Naive B cell (primary cell): ENCODE results near the gene CUBN. TPM values are rescaled to one million over a fixed set of nuclear protein-coding genes. Genes with fewer than 3 reads are reported as not detected.

Source experiments
- ATAC-seq, 2 donors: fragments of 150-1000 bp; cut with Tn5 transposase; 2 replicates each; pipeline ENCODE4 v1.10.0; 2021; ENCODE audit warnings: low read depth in 2 of 2, mild to moderate bottlenecking in 2 of 2, moderate library complexity in 2 of 2
- DNase-seq: peaks from one replicate; pipeline ENCODE4 v3.0.0; 2022
- H3K27ac Mint-ChIP-seq, 6 donors: one replicate each; pipeline ENCODE4 v1.8.0; 2020 to 2022; ENCODE audit warnings: mild to moderate bottlenecking in 6 of 6, mixed read lengths in 6 of 6, moderate library complexity in 5 of 6, inconsistent platforms in 2 of 6
- H3K27me3 Mint-ChIP-seq, 3 donors: one replicate each; pipeline ENCODE4 v1.8.0; 2021 to 2022; ENCODE audit warnings: mixed read lengths in 3 of 3, mild to moderate bottlenecking in 1 of 3
- H3K36me3 Mint-ChIP-seq, 2 donors: one replicate each; pipeline ENCODE4 v1.8.0; 2020 to 2022; ENCODE audit warnings: mixed read lengths in 2 of 2, inconsistent platforms in 1 of 2, mild to moderate bottlenecking in 1 of 2
- H3K4me1 Mint-ChIP-seq, 3 donors: one replicate each; pipeline ENCODE4 v1.8.0; 2020 to 2022; ENCODE audit warnings: mixed read lengths in 3 of 3, inconsistent platforms in 1 of 3, mild to moderate bottlenecking in 1 of 3, moderate library complexity in 1 of 3
- H3K4me3 Mint-ChIP-seq, 8 donors: one replicate each; pipeline ENCODE4 v1.8.0; 2020 to 2022; ENCODE audit warnings: mild to moderate bottlenecking in 8 of 8, mixed read lengths in 8 of 8, moderate library complexity in 8 of 8, inconsistent platforms in 2 of 8
- H3K9me3 Mint-ChIP-seq, 7 donors: one replicate each; pipeline ENCODE4 v1.8.0; 2020 to 2022; ENCODE audit warnings: mixed read lengths in 7 of 7, mild to moderate bottlenecking in 5 of 7, inconsistent platforms in 2 of 7, moderate library complexity in 1 of 7
- polyA plus RNA-seq, 6 donors: library from polyadenylated mRNA; unstranded; fragments of 300-500 nt; fragmentation: Illumina TruSeq; gene quantifications; one replicate each; pipeline ENCODE4 v1.2.3, GENCODE V29; 2021; ENCODE audit warnings: low read depth in 6 of 6

Gene CUBN
- polyA plus RNA-seq, 6 donors from 2014 or later, result 0.07 to 0.51 (median 0.34) TPM; not detected in 1

- no peaks in the 10 kb centered on the region for H3K36me3 Mint-ChIP-seq
- no peak for DNase-seq
- H3K4me1 Mint-ChIP-seq, result peaks cover 0 to 4% (median 0%) of the 10 kb centered on the region in 3 donors
- H3K27ac Mint-ChIP-seq, result no peak overlapping the region
- no peak overlapping the region for H3K4me3 Mint-ChIP-seq
- no peaks in the 10 kb centered on the region for H3K9me3 Mint-ChIP-seq
- no peaks in the 10 kb centered on the region for H3K27me3 Mint-ChIP-seq
- no peak for ATAC-seq
These were observed 176.3 kb downstream of the CUBN start for GRCh38 chr10:16953270-16953669.

DNA sequence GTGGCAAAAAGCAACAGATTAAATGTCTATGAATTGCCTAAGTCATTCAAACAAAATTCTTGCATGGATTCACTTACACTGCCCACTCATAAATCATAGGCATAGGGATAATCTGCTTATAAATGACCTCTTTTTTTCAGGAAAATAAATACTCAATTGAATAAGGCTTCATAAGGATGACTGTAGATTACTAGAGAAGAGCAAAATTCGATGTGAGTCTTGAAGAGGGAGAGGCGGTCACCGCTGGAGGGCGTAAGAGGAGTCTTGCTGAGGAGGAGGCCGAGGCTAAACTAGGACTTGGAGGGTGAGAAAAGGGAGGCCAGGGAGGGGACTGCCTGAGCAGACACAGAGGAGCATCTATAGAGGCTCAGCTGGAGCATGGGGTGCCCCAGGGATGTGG lies 177.0 kb downstream of the CUBN start:
- Mint-ChIP-seq H3K36me3 (no peaks in the 10 kb centered on the region), H3K4me3 (no peak overlapping the region), H3K4me1 (peaks cover 0 to 4% (median 0%) of the 10 kb centered on the region in 3 donors), H3K9me3 (no peaks in the 10 kb centered on the region), H3K27me3 (no peaks in the 10 kb centered on the region), H3K27ac (no peak overlapping the region)
- DNase-seq, result no peak
- ATAC-seq, result no peak

DNA sequence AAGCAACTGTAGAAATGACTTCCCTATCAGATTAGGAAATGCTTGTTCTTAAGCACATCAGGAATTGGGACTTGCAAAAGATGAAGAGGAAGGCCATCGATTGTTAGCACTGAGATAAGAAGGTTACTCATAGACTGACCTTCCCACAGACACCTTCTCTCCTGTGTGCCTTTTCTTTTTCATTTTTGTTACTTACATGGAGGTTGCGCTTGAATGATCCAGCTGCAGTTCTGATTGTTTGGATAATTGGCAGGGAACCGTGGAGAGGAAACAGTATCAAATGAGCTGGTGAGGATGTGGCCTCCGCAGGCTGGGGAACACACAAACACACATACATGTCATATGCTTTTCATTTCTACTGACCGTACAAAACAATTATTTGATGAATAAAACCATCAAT lies 177.5 kb downstream of the CUBN start:
- Mint-ChIP-seq H3K27ac (no peak overlapping the region), H3K9me3 (no peaks in the 10 kb centered on the region), H3K36me3 (peaks cover 0 to 5% of the 10 kb centered on the region in 2 donors), H3K4me1 (peaks cover 0 to 4% (median 0%) of the 10 kb centered on the region in 3 donors), H3K27me3 (no peaks in the 10 kb centered on the region), H3K4me3 (no peak overlapping the region)
- DNase-seq, result no peak
- no peak for ATAC-seq

DNA sequence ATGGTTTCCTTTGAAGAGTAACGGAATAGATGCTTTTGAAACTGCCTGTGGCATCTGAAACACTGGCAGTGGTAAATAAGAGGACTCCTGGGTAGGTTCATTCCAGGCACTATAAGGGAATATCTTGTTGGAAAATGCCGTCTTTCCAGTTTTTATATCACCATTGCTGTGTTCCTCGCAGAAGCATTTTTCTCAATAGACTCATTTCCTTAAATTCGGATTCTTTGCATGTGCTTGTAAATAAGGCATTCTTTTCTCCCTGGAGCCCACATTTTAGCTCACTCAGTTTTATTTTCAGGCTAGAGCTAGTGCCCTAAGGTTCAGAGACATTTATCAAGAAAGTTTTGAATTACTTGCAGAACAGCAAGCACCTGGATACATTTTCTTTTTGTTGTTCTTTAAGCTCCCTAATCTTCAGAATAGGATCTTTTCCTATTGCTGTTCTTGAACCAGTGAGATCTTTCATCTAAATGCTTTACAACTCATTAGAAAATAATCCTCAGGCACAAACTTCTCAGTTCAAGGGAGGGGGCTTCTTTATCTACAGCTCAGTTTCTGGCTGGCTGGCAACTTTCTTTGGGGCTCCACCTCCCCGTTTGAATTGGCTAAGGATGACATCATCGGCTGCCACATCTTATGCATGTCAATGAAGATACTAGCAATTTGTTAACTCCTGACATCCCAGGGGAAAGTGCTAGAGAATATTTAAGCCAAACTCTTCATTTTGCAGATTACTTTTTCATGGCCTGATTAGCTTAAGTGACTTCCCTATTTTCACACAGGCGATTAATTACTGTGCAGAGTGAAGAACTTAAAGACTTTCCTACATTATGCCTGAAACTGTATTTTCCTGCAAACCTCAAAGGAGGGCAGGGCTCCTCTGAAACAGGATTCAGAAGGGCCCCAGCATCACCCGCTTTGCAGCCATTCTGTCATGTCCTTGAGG lies 178.7 kb downstream of the CUBN start:
- Mint-ChIP-seq H3K4me1 (peaks cover 0 to 4% (median 0%) of the 10 kb centered on the region in 3 donors), H3K9me3 (no peaks in the 10 kb centered on the region), H3K36me3 (peaks cover 0 to 6% of the 10 kb centered on the region in 2 donors), H3K4me3 (no peak overlapping the region), H3K27ac (peak overlapping the region in 1 of 6 donors; percentile 40), H3K27me3 (no peaks in the 10 kb centered on the region)
- ATAC-seq, result no peak
- no peak for DNase-seq

GRCh38 chr10:16949816-16950215 lies 179.8 kb downstream of the CUBN start:
- H3K27me3 Mint-ChIP-seq, result no peaks in the 10 kb centered on the region
- no peak for DNase-seq
- peaks cover 0 to 6% of the 10 kb centered on the region in 2 donors for H3K36me3 Mint-ChIP-seq
- H3K4me3 Mint-ChIP-seq, result no peak overlapping the region
- no peak for ATAC-seq
- H3K4me1 Mint-ChIP-seq, result peaks cover 0 to 4% (median 0%) of the 10 kb centered on the region in 3 donors
- no peak overlapping the region for H3K27ac Mint-ChIP-seq
- H3K9me3 Mint-ChIP-seq, result no peaks in the 10 kb centered on the region

DNA sequence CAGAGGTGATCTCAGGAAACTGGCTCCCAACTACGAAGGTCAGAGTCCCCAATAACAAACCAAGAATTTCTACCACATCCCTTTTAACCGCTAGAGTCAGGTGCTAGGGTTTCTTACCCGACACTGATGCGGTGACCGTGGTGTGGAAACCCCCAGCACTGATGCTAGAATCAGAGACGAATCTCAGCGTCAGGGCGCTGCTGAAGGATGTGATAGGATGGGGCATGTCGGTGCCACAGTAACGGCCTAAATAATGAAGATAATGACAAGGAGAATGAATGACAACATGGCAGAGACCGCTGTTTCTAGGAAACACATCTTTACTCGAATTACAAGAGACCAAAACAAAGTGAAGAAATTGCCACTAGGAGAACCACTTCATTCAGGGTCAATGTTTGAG lies 181.2 kb downstream of the CUBN start:
- no peaks in the 10 kb centered on the region for H3K27me3 Mint-ChIP-seq
- H3K4me1 Mint-ChIP-seq, result peaks cover 0 to 4% (median 0%) of the 10 kb centered on the region in 3 donors
- DNase-seq (no peak), ATAC-seq (no peak)
- H3K4me3 Mint-ChIP-seq, result no peak overlapping the region
- no peaks in the 10 kb centered on the region for H3K9me3 Mint-ChIP-seq
- H3K36me3 Mint-ChIP-seq, result peaks cover 0 to 6% of the 10 kb centered on the region in 2 donors
- H3K27ac Mint-ChIP-seq, result no peak overlapping the region

GRCh38 chr10:16947069-16947468 lies 182.5 kb downstream of the CUBN start:
- H3K27me3 Mint-ChIP-seq, result no peaks in the 10 kb centered on the region
- no peak for ATAC-seq
- no peak overlapping the region for H3K27ac Mint-ChIP-seq
- no peak overlapping the region for H3K4me3 Mint-ChIP-seq
- no peaks in the 10 kb centered on the region for H3K4me1 Mint-ChIP-seq
- peaks cover 0 to 6% of the 10 kb centered on the region in 2 donors for H3K36me3 Mint-ChIP-seq
- DNase-seq, result no peak
- no peaks in the 10 kb centered on the region for H3K9me3 Mint-ChIP-seq

- peaks cover 6 to 9% of the 10 kb centered on the region in 2 donors for H3K36me3 Mint-ChIP-seq
- H3K27me3 Mint-ChIP-seq, result peaks cover 0 to 2% (median 0%) of the 10 kb centered on the region in 3 donors
- no peak for ATAC-seq
- no peak overlapping the region for H3K4me3 Mint-ChIP-seq
- H3K9me3 Mint-ChIP-seq, result no peaks in the 10 kb centered on the region
- no peaks in the 10 kb centered on the region for H3K4me1 Mint-ChIP-seq
- no peak for DNase-seq
- no peak overlapping the region for H3K27ac Mint-ChIP-seq
These were observed 184.0 kb downstream of the CUBN start for GRCh38 chr10:16945593-16945992.

DNA sequence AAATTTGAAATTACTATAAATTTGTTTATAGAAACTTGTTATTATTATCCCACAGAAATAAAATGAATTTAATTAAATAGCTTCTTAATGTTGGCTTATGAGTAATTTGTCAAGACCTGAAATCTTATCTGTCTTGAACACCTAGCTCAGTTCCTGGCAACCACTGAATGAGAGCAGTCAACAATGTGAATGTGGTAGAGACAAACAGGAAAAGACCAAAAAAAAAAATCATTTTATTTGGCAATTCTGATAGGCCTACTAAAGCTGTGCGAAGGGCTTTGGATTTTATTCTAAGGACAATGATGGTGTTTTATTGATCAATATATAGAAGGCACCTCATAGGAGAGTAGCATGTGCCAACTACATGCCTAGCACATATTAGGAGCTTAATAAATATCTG lies 184.6 kb downstream of the CUBN start:
- H3K4me3 Mint-ChIP-seq, result no peak overlapping the region
- no peak overlapping the region for H3K27ac Mint-ChIP-seq
- H3K36me3 Mint-ChIP-seq, result peaks cover 9 to 11% of the 10 kb centered on the region in 2 donors
- peaks cover 0 to 7% (median 0%) of the 10 kb centered on the region in 3 donors for H3K27me3 Mint-ChIP-seq
- ATAC-seq, result no peak
- no peaks in the 10 kb centered on the region for H3K4me1 Mint-ChIP-seq
- H3K9me3 Mint-ChIP-seq, result no peaks in the 10 kb centered on the region
- DNase-seq, result no peak

- peaks cover 9 to 11% of the 10 kb centered on the region in 2 donors for H3K36me3 Mint-ChIP-seq
- H3K4me3 Mint-ChIP-seq, result no peak overlapping the region
- H3K27me3 Mint-ChIP-seq, result peaks cover 0 to 7% (median 0%) of the 10 kb centered on the region in 3 donors
- no peaks in the 10 kb centered on the region for H3K4me1 Mint-ChIP-seq
- ATAC-seq (no peak), DNase-seq (no peak)
- H3K9me3 Mint-ChIP-seq, result no peaks in the 10 kb centered on the region
- no peak overlapping the region for H3K27ac Mint-ChIP-seq
These were observed 185.2 kb downstream of the CUBN start for GRCh38 chr10:16944402-16944801.

DNA sequence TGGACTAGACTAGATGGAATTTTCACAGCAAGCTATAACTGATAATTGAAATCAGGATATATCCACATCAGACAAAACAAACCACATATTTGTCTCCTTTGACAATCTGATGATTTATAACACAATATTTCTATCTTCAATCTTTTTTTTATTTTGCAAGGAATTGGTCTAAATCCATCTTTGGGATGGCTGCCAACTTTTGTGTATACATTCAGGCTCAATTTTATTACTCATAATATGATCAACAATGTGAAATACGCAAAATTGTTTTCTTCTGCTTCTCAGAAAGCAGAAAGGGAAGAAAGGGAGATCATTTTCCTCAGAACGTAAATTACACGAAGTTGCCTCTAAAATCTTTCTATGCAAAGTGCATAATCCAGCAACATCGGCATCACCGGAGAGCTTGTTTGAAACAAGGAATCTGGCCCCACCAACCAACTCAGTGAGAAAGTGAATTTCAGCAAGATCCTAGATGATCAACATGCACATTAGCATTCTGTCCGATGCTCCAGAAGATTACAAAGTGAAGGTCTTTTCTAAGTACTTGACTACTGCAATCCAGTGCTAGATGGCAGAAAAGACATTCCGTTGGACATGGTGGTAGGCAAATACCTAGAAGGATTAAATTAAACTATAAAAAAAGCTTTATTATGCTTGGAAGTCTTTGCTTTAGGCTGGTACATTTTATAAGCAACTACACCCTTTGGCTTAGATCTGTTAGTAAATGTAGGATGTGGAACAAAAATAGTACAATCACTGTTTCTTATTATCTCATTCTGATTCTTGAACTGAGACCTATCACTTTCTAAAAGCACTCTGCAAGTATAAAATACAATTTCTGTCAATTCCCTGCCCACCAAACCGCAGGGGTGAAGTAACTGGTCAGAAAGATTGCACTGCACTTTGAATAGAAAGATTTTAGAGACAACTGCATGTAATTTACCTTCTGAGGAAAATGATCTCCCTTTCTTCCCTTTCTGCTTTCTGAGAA lies 186.0 kb downstream of the CUBN start:
- no peak for ATAC-seq
- no peak for DNase-seq
- Mint-ChIP-seq H3K9me3 (no peaks in the 10 kb centered on the region), H3K4me1 (no peaks in the 10 kb centered on the region), H3K4me3 (no peak overlapping the region), H3K27me3 (peaks cover 0 to 7% (median 0%) of the 10 kb centered on the region in 3 donors), H3K36me3 (peaks cover 9 to 11% of the 10 kb centered on the region in 2 donors), H3K27ac (no peak overlapping the region)

DNA sequence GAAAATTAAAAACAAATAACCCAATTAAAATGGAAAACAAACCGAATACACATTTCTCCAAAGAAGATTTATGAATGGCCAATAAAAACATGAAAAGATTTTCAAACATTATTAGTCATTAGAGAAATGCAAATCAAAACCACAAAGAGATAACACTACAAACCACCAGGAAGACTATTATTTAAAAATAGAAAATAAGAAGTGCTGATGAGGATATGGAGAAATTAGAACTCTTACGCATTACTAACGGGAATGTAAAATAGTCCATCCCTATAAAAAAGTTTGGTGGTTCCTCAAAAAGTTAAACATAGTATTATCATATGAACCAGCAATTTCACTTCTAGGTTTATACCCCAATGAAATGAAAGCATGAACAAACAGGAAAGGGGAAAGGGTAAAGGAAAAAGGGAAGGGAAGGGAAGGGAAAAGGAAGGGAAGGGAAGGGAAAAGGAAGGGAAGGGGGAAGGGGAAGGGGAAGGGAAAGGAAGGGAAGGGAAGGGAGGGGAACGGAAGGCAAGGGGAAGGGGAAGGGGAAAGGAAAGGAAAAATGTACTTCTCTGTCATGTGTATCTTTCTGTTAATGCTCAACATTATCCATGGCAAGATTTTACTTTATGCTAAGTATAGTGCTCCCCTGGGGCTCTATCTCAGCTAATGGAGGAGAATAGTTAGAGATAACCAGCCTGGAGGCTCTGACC lies 187.1 kb downstream of the CUBN start:
- Mint-ChIP-seq H3K27ac (no peak overlapping the region), H3K4me1 (no peaks in the 10 kb centered on the region), H3K4me3 (no peak overlapping the region), H3K27me3 (peaks cover 0 to 7% (median 0%) of the 10 kb centered on the region in 3 donors), H3K36me3 (peaks cover 8 to 11% of the 10 kb centered on the region in 2 donors), H3K9me3 (no peaks in the 10 kb centered on the region)
- no peak for DNase-seq
- ATAC-seq, result no peak

GRCh38 chr10:16941870-16942269 lies 187.7 kb downstream of the CUBN start:
- H3K27me3 Mint-ChIP-seq, result peaks cover 0 to 7% (median 0%) of the 10 kb centered on the region in 3 donors
- no peaks in the 10 kb centered on the region for H3K9me3 Mint-ChIP-seq
- H3K4me3 Mint-ChIP-seq, result no peak overlapping the region
- no peaks in the 10 kb centered on the region for H3K4me1 Mint-ChIP-seq
- ATAC-seq (no peak), DNase-seq (no peak)
- H3K27ac Mint-ChIP-seq, result no peak overlapping the region
- H3K36me3 Mint-ChIP-seq, result peaks cover 10 to 11% of the 10 kb centered on the region in 2 donors
